ENCODE results near the gene SGF29. TPM values are rescaled to one million over a fixed set of nuclear protein-coding genes. Genes with fewer than 3 reads are reported as not detected.
"Not testable (repeated sequence)": the region's sequence is repeated elsewhere in the genome, so short reads cannot be mapped to it uniquely, and the experiment has no call there.

The SGF29 gene
- polyA plus RNA-seq, 4 donors = 21.5 to 24.0 (median 22.5) TPM

- not testable (repeated sequence) for DNase-seq (ENCODE audit: low read depth in 4 of 4, low spot score in 3 of 4)
Observed at GRCh38 chr16:28638359-28638758, 84.6 kb downstream of the SGF29 start.

DNA sequence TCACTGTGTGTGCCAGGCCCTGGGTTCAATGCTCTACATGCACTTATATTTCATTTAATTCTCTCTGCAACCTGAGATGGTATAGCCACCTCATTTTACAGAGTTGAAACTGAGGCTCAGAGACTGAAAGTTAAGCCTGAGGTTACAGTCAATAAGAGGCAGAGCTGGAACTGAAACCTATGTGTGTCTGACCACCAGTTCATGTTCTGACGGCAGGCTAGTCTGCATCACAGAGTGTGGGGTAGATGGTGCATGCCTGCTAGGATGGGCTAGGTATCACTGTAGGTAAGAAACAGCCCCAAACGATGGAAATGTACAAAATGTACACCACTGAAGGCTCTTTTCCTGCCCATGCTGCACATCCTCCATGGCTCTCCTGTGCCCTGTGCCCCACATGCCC is 86.2 kb downstream of the SGF29 start:
- DNase-seq (ENCODE audit: low read depth in 4 of 4, low spot score in 3 of 4) = not testable (repeated sequence)

Other genes with a start within 250 kb of the SGF29 start
- 1 to 10 TPM; 1.0 to 1.7 (median 1.3) TPM for gene NPIPB6, start 190.4 kb upstream of the SGF29 start, polyA plus RNA-seq (ENCODE audit: insufficient read length in 4 of 4)
- gene EIF3CL, start 150.1 kb upstream of the SGF29 start, polyA plus RNA-seq (ENCODE audit: insufficient read length in 4 of 4) = 100 to 1,000 TPM in 1 of 4 donors, 10 to 100 TPM in 3; 80.4 to 101 (median 89.2) TPM
- gene NPIPB7, start 81.6 kb upstream of the SGF29 start, polyA plus RNA-seq (ENCODE audit: insufficient read length in 4 of 4) = under 1 TPM in 2 of 4 donors, not detected in 2; 0.26 to 0.29 TPM
- gene CLN3, start 61.8 kb upstream of the SGF29 start, polyA plus RNA-seq (ENCODE audit: insufficient read length in 4 of 4) = 10 to 100 TPM; 31.2 to 44.9 (median 36.6) TPM
- under 1 TPM; 0.42 to 0.84 (median 0.61) TPM for gene APOBR, start 59.3 kb upstream of the SGF29 start, polyA plus RNA-seq (ENCODE audit: insufficient read length in 4 of 4)
- gene IL27, start 47.1 kb upstream of the SGF29 start, polyA plus RNA-seq (ENCODE audit: insufficient read length in 4 of 4) = under 1 TPM in 1 of 4 donors, not detected in 3; 0.05 TPM
- gene NUPR1, start 14.9 kb upstream of the SGF29 start, polyA plus RNA-seq (ENCODE audit: insufficient read length in 4 of 4) = 10 to 100 TPM in 3 of 4 donors, 1 to 10 TPM in 1; 9.4 to 15.4 (median 11.4) TPM
- gene SULT1A2, start 43.1 kb downstream of the SGF29 start, polyA plus RNA-seq (ENCODE audit: insufficient read length in 4 of 4) = 1 to 10 TPM in 3 of 4 donors, under 1 TPM in 1; 0.83 to 2.3 (median 1.8) TPM
- gene SULT1A1, start 56.1 kb downstream of the SGF29 start, polyA plus RNA-seq (ENCODE audit: insufficient read length in 4 of 4) = 10 to 100 TPM; 20.8 to 29.4 (median 22.6) TPM
- 1 to 10 TPM in 2 of 4 donors, not detected in 2; 1.2 to 1.3 TPM for gene NPIPB8, start 84.1 kb downstream of the SGF29 start, polyA plus RNA-seq (ENCODE audit: insufficient read length in 4 of 4)
- gene EIF3C, start 157.5 kb downstream of the SGF29 start, polyA plus RNA-seq (ENCODE audit: insufficient read length in 4 of 4) = 100 to 1,000 TPM; 402 to 594 (median 528) TPM
- 1 to 10 TPM in 3 of 4 donors, under 1 TPM in 1; 1.00 to 2.0 (median 1.3) TPM for gene NPIPB9, start 197.9 kb downstream of the SGF29 start, polyA plus RNA-seq (ENCODE audit: insufficient read length in 4 of 4)